Measurements from ENCODE around the gene VPS29. TPM values are rescaled to one million over a fixed set of nuclear protein-coding genes. Genes with fewer than 3 reads are reported as not detected.
"Not testable (repeated sequence)": the region's sequence is repeated elsewhere in the genome, so short reads cannot be mapped to it uniquely, and the experiment has no call there.

VPS29 gene
- total RNA-seq, 2 experiments from 2014 or later: 71.7 to 76.4 TPM

DNA sequence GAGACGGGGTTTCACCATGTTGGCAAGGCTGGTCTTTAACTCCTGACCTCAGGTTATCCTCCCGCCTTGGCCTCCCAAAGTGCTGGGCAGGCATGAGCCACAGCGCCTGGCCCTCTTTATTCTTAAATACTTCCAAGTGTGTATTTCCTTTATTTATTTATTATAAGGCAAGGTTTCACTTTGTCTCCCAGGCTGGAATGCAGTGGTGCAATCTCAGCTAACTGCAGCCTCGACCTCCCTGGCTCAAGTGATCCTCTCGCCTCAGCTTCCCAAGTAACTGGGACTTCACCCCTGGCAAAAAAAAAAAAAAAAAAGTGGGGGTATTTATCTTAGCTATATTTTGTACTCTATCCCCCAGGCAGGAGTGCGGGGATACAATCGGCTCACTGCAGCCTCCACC, 26.5 kb downstream of the VPS29 start:
- intact Hi-C loops (cut with micrococcal nuclease): no loop called here
- H3K4me1 Mint-ChIP-seq (ENCODE audit: low read depth): peaks cover 19% of the 10 kb centered on the region
- H3K4me3 Mint-ChIP-seq: no peak overlapping the region
- DNase-seq (no peak), ATAC-seq (no peak)
- H3K36me3 Mint-ChIP-seq (ENCODE audit: low read depth): peaks cover 37% of the 10 kb centered on the region
- H3K27me3 Mint-ChIP-seq: no peaks in the 10 kb centered on the region
- CTCF ChIA-PET: interaction anchor here (0.9 kb wide), 1 partner anchor 26 kb away, joined by 5 read pairs; the partner anchor contains the start of gene ARPC3
- H3K9me3 Mint-ChIP-seq: no peaks in the 10 kb centered on the region
- POLR2A ChIA-PET: interaction anchor here (1.1 to 1.8 kb wide), 3 partner anchors 16 to 35 kb away, joined by 3 to 4 read pairs (median 3); no protein-coding TSS in a partner anchor
- TF ChIP-seq CTCF (IDR thresholded peaks at IDR 0.05): no peak
- no peak overlapping the region for H3K27ac Mint-ChIP-seq

- Mint-ChIP-seq H3K4me3 (peak within 1 kb of the TSS; percentile 88), H3K36me3 (ENCODE audit: low read depth) (peaks cover 43% of the 10 kb centered on the region), H3K9me3 (no peaks in the 10 kb centered on the region), H3K4me1 (ENCODE audit: low read depth) (peaks cover 43% of the 10 kb centered on the region), H3K27me3 (no peaks in the 10 kb centered on the region), H3K27ac (peak within 1 kb of the TSS; percentile 99)
- ATAC-seq (peak; percentile 82), DNase-seq (peak; percentile 97)
- CTCF ChIA-PET: interaction anchor here (0.7 to 7.1 kb wide), 25 partner anchors 10 to 426 kb away, joined by 3 to 70 read pairs (median 5); partner anchors contain the start of genes ARPC3, ATP2A2, RAD9B and VPS29
- intact Hi-C loops (cut with micrococcal nuclease): loop anchor here (2.0 kb wide), 1 partner anchor 34 kb away; the partner anchor contains the start of genes RAD9B and VPS29
- POLR2A ChIA-PET: interaction anchor here (0.6 to 3.0 kb wide), 40 partner anchors 9 to 356 kb away, joined by 3 to 49 read pairs (median 4); partner anchors contain the start of genes ARPC3, RAD9B, TCTN1 and VPS29
- TF ChIP-seq CTCF (IDR thresholded peaks at IDR 0.05): no peak
Observed at GRCh38 chr12:110468214-110469048, 33.5 kb downstream of the VPS29 start, which contains the start of the genes FAM216A and GPN3. Gene FAM216A, plus strand, starts transcription at chr12:110468845. Its CDS starts 31 bp downstream, at chr12:110468876. Gene GPN3, minus strand, starts transcription at chr12:110468257. Its CDS starts 54 bp downstream, at chr12:110468203.

DNA sequence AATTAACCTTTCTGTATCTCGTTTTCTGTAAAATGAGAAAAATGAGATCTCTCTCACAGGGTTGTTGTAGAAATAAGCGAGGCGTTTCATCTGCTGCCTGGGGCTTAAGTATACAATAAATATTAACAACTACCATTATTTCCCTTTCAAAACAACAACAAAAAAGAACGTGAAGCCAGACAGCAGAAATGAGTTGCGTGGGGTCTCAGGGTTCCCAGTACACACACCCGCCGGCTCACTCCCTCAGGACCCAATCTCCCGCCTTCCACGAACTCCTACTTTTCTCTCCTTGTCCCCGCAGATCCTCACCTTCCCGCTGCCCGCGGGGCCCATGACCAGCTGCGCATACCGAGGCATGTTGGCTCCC, 34.1 kb downstream of the VPS29 start:
- no peak for ATAC-seq
- peak overlapping the region; percentile 99 for H3K27ac Mint-ChIP-seq
- peaks cover 42% of the 10 kb centered on the region for H3K4me1 Mint-ChIP-seq (ENCODE audit: low read depth)

GRCh38 chr12:110466791-110467190, 35.1 kb downstream of the VPS29 start:
- no peaks in the 10 kb centered on the region for H3K27me3 Mint-ChIP-seq
- no peak for DNase-seq
- H3K27ac Mint-ChIP-seq: no peak overlapping the region
- TF ChIP-seq CTCF (IDR thresholded peaks at IDR 0.05): no peak
- no peaks in the 10 kb centered on the region for H3K9me3 Mint-ChIP-seq
- H3K4me3 Mint-ChIP-seq: peak overlapping the region; percentile 88
- ChIA-PET POLR2A (interaction anchor here (0.9 to 2.6 kb wide), 4 partner anchors 15 to 113 kb away, joined by 5 to 10 read pairs (median 6); partner anchors contain the start of gene ARPC3), CTCF (interaction anchor here (1.2 to 7.1 kb wide), 3 partner anchors 16 to 135 kb away, joined by 3 to 70 read pairs (median 48); partner anchors contain the start of gene ARPC3)
- H3K36me3 Mint-ChIP-seq (ENCODE audit: low read depth): peaks cover 46% of the 10 kb centered on the region
- H3K4me1 Mint-ChIP-seq (ENCODE audit: low read depth): peaks cover 43% of the 10 kb centered on the region
- intact Hi-C loops (cut with micrococcal nuclease): no loop called here
- ATAC-seq: no peak

More for the DNA sequence above, 34.1 kb downstream of the VPS29 start:
- CTCF ChIA-PET: interaction anchor here (0.9 to 7.1 kb wide), 15 partner anchors 10 to 427 kb away, joined by 3 to 70 read pairs (median 5); partner anchors contain the start of genes ARPC3, ATP2A2, RAD9B and VPS29
- Mint-ChIP-seq H3K36me3 (ENCODE audit: low read depth) (peaks cover 45% of the 10 kb centered on the region), H3K27me3 (no peaks in the 10 kb centered on the region), H3K9me3 (no peaks in the 10 kb centered on the region), H3K4me3 (peak overlapping the region; percentile 88)
- intact Hi-C loops (cut with micrococcal nuclease): loop anchor here (2.0 kb wide), 1 partner anchor 35 kb away; the partner anchor contains the start of genes RAD9B and VPS29
- no peak for TF ChIP-seq CTCF (IDR thresholded peaks at IDR 0.05)
- no peak for DNase-seq
- POLR2A ChIA-PET: interaction anchor here (0.8 to 3.0 kb wide), 23 partner anchors 10 to 273 kb away, joined by 3 to 49 read pairs (median 5); partner anchors contain the start of genes ARPC3, RAD9B, TCTN1 and VPS29

DNA sequence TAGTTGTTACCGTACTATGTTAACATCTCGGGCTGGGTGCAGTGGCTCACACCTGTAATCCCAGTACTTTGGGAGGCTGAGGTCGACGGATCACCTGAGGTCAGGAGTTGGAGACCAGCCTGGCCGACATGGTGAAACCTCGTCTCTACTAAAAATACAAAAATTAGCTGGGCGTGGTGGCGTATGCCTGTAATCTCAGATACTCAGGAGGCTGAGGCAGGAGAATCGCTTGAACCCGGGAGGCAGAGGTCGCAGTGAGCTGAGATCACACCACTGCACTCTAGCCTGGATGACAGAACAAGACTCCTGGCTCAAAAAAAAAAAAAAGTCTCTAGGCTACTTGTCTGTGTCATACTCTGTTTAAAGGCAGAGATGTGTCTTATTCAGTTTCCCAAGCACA, 36.1 kb downstream of the VPS29 start:
- H3K27me3 Mint-ChIP-seq; H3K27ac Mint-ChIP-seq; H3K4me3 Mint-ChIP-seq; ATAC-seq; intact Hi-C loops (cut with micrococcal nuclease); H3K9me3 Mint-ChIP-seq; DNase-seq: not testable (repeated sequence)
- POLR2A ChIA-PET: interaction anchor here (0.7 to 2.6 kb wide), 5 partner anchors 14 to 114 kb away, joined by 3 to 10 read pairs (median 5); partner anchors contain the start of gene ARPC3
- CTCF ChIA-PET: interaction anchor here (1.2 to 7.1 kb wide), 3 partner anchors 15 to 136 kb away, joined by 3 to 70 read pairs (median 48); partner anchors contain the start of gene ARPC3
- Mint-ChIP-seq H3K4me1 (ENCODE audit: low read depth) (peaks cover 37% of the 10 kb centered on the region), H3K36me3 (ENCODE audit: low read depth) (peaks cover 39% of the 10 kb centered on the region)

All from activated CD8-positive, alpha-beta T cell treated with anti-CD3 and anti-CD28 coated beads for 36 hours (primary cell).